ENCODE results near the gene CACNB2.

GRCh38 chr10:18094332-18094731 lies 45.9 kb upstream of the CACNB2 start:
- TF ChIP-seq CTCF (conservative IDR thresholded peaks at IDR 0.05; ENCODE audit: low read depth, low read length) (no peak), EZH2 (IDR thresholded peaks at IDR 0.05; ENCODE audit: low read length, unreplicated experiment) (no peak), EZH2phosphoT487 (IDR thresholded peaks at IDR 0.05; ENCODE audit: borderline replicate concordance, low read length) (no peak)
